ENCODE data around the gene VAMP1.
"Not testable (repeated sequence)": the region's sequence is repeated elsewhere in the genome, so short reads cannot be mapped to it uniquely, and the experiment has no call there.

Gene VAMP1

GRCh38 chr12:6469609-6470374 lies 685 bp downstream of the VAMP1 start:
- no peak for DNase-seq (ENCODE audit: low spot score)

DNA sequence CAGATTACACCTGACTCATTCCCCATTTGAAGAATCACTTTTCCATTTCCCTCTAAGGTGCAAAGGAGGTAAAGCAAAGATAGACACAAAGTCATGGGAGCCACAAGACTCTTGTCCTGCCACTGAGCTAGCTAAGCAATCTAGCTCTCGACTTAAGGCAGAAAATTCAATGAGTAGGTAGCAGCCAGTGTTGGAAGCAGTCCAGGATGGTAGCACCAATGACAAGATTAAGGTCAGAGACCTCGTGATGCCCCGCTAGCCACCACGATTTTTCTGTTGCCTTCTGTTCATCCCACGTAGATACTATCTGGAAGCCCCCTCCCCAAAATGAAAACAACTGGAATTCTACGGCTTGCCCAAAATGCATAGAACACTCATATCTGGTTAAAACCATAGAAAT lies 1.4 kb downstream of the VAMP1 start:
- DNase-seq (ENCODE audit: low spot score) = no peak

- no peak for DNase-seq (ENCODE audit: low spot score)
Observed at GRCh38 chr12:6468283-6468575, 2.2 kb downstream of the VAMP1 start.

DNA sequence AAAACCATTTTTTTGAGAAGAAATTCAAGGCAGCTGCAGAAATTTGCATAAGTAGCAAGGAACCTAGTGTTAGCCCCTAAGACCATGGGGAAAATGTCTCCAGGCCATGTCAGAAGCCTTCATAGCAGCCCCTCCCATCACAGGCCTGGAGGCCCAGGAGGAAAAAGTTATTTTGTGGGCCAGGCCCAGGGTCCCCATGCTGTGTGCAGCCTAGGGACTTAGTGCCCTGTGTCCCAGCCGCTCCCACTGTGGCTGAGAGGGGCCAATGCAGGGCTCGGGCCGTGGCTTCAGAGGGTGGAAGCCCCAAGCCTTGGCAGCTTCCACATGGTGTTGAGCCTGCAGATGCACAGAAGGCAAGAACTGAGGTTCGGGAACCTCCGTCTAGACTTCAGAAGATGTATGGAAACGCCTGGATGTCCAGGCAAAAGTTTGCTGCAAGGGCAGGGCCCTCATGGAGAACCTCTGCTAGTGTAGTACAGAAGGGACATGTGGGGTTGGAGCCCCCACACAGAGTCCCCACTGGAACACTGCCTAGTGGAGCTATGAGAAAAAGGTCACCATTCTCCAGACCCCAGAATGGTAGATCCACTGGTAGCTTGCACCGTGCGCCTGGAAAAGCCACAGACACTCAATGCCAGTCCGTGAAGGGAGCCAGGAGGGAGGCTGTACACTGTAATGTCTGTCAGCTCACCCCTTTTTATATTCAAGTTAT lies 2.8 kb downstream of the VAMP1 start:
- DNase-seq (ENCODE audit: low spot score) = not testable (repeated sequence)

GRCh38 chr12:6466751-6467150 lies 3.7 kb downstream of the VAMP1 start:
- DNase-seq (ENCODE audit: low spot score) = not testable (repeated sequence)

DNA sequence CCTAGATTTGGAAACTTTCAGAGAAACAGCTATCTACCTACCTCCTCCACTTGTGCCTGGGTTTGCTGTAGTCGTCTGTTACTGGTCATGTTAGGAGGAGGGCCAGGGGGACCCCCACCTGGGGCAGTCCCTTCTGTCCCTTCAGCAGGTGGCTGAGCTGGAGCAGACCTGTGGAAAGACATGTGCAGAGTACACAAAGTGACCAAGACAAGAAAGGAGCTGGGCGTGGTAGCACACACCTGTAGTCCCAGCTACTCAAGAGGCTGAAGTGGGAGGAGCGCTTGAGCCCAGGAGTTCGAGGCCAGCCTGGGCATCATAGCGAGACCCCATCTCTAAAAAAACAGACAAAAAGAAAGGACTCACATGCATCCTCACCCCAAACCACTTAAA lies 4.3 kb downstream of the VAMP1 start:
- DNase-seq (ENCODE audit: low spot score) = no peak

DNA sequence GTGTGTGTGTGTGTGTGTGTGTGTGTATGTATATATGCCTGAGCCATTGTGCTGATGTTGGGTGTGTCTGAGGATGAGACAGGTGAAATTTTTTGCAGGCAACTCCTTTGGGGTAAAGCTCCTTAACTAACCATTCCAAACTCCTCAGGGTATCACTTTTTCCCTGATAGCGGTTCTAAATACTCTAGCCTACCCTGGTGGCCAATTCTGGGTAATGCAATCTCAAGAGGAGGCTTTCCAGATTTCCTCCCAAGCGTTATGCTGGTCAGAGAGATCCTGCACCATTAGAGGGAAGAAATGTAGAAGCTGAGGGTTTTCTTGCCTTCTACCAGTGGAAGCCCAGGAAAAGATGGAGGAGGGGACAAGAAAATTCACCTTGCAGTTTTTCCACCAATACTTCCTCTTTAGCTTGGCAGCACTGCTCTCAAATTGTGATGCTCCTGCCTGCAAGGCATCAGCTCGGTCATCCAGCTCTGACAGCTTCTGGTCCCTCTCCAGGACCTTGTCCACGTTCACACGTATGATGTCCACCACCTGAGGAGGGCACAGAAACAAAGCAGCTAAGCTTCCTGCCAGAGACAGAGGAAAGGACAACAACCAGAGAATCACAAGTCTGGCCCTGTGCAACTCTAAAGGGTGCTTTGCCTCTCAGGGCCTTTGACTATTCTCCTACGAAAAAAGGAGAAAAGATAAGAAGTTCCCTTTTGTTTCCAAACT lies 4.9 kb downstream of the VAMP1 start:
- peak; percentile 69 for DNase-seq (ENCODE audit: low spot score)

- DNase-seq (ENCODE audit: low spot score) = no peak
Observed at GRCh38 chr12:6464531-6464930, 5.9 kb downstream of the VAMP1 start.

DNA sequence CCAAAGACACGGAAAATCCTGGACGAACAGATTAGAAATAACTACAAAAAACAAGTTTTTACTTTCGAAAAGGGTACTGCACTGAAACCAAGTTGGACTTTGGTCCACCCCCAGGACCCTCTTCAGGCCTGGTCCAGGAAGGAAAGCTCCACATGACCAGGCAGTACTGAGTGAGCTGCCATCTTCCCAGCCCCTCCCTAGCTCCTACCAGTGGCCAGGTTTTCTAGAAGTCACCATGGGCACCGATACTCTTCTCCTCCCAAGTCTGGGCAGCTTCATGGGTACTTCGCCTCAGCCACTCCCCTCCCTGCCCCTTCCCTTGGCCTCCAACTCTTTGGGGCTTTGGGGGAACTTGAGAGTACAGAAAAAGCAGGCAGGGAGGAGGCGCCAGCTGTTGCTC lies 6.6 kb downstream of the VAMP1 start:
- no peak for DNase-seq (ENCODE audit: low spot score)

DNA sequence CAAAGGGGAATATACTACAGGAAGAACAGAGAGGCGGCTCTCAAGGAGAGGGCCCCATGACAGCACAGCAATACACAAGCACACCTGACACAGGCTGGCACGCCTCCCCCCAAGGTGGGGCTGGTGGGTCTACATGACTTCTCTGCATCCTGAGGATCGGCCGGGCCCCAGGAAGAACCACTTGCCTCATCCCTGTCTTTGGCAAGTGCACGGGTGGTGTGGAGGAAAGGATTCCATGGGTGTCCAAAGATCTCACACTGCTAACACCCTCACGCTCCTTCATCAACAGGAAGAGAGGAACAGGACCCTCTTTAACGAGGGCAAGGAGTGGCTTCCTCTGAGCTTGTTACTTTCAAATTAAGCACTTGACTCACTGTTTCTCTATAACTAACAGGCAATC lies 7.3 kb downstream of the VAMP1 start:
- DNase-seq (ENCODE audit: low spot score) = no peak

DNA sequence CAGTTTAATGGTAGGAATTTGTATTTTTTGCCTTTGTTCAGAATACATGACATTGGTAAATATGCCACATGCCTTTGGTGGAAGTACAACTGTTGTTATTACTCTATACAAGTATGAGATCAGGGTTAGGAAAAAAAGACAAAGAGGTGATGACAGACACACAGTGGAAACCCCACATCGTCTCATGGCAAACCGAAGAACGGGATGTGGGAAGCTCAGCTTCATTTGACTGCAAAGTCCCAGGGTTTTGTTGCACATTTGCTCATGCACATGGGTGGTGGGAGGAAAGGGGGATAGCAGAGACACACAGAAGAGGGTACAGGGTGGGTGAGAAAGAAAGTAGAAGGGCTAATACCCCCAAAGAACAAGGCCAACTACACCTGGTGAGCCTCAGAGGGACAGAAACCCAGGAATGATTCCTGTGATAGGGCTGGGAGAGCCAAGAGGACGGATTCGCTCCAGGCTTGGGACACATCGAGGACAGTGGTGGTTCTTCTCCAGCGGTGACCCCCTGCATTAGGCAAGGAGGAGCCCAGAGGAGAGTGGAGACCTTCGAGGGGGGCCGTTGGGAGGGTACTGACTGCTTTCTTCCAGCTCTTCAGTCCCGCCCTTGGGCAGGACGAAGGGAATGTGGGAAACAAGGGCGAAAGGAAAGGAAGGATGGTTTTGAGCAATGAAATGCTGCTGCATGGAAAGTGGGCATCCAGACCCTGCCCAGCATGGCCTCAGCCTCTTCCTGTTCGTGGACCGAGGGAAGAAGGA lies 8.1 kb downstream of the VAMP1 start:
- DNase-seq (ENCODE audit: low spot score) = no peak

GRCh38 chr12:6461401-6462233 lies 8.9 kb downstream of the VAMP1 start:
- peak; percentile 87 for DNase-seq (ENCODE audit: low spot score)

DNA sequence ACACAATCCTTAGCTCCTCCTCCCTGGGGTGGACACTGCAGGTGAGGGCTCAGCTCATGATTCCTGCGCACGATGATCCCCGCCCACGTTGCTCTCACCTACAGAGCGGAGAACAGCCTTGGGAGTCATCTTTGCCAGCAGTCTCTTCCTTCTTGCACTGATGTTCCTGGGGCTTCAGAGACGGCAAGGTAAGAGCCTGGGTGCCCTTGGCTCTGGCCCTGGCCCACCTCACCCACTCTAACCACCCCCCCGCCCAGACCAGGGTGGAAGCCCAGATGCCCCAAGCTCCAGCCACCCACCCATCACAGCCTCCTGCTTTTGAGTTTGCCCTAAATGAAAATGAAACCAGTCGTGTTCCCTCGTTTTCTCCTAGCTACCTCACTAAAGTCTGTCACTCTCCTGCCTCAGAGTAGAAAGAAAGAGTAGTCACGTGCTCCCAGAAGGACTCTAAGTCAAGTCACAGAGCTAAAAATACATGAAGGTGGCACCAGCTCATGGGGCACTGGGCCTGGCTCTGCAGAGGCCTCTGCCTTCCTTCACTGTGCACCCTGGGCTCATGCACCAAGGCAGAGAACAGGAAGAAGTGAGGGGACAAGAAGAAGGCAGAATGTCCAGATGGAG lies 9.6 kb downstream of the VAMP1 start:
- no peak for DNase-seq (ENCODE audit: low spot score)

- DNase-seq (ENCODE audit: low spot score) = no peak
Observed at GRCh38 chr12:6459004-6459337, 11.5 kb downstream of the VAMP1 start.

DNA sequence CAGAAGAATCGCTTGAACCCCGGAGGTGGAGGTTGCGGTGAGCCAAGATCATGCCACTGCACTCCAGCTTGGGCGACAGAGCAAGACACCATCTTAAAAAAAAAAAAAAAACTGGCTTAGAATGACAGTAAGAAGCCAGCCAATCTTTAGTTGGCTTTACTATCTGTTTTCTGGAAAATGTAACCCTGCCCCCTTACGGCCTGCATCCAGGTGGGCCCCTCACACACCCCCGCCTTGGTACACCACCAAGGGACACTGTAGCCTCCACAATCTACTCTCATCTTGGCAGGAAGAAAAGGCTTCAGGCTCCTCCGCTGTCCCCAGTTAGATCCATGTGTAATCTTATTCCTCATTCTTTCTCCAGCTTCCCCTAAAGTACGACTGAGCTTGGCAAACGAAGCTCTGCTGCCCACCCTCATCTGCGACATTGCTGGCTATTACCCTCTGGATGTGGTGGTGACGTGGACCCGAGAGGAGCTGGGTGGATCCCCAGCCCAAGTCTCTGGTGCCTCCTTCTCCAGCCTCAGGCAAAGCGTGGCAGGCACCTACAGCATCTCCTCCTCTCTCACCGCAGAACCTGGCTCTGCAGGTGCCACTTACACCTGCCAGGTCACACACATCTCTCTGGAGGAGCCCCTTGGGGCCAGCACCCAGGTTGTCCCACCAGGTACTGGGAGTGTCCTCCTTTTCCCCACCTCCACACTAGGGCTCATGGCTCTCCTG lies 12.0 kb downstream of the VAMP1 start:
- no peak for DNase-seq (ENCODE audit: low spot score)

DNA sequence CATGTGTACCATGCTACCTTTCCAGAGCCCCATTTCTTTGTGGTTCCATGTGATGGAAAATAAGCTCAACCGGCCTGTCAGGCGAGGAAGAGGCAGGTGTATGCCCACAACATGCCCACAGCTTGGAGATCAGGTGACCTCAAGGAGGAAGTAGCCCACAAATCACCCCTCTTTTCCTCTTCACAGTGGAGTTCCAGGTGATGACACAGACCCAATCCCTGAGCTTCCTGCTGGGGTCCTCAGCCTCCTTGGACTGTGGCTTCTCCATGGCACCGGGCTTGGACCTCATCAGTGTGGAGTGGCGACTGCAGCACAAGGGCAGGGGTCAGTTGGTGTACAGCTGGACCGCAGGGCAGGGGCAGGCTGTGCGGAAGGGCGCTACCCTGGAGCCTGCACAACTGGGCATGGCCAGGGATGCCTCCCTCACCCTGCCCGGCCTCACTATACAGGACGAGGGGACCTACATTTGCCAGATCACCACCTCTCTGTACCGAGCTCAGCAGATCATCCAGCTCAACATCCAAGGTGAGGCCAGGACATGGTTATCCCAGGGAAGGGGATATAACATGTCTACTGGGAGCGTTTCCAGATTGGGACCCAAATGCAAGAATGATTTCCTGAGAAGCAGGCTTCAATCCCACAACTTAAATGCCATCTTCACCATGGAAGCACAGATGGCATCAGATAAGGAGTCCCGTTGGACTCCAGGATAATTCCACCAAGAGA lies 13.1 kb downstream of the VAMP1 start:
- DNase-seq (ENCODE audit: low spot score) = no peak

- DNase-seq (ENCODE audit: low spot score) = no peak
Observed at GRCh38 chr12:6452944-6453630, 17.4 kb downstream of the VAMP1 start.

DNA sequence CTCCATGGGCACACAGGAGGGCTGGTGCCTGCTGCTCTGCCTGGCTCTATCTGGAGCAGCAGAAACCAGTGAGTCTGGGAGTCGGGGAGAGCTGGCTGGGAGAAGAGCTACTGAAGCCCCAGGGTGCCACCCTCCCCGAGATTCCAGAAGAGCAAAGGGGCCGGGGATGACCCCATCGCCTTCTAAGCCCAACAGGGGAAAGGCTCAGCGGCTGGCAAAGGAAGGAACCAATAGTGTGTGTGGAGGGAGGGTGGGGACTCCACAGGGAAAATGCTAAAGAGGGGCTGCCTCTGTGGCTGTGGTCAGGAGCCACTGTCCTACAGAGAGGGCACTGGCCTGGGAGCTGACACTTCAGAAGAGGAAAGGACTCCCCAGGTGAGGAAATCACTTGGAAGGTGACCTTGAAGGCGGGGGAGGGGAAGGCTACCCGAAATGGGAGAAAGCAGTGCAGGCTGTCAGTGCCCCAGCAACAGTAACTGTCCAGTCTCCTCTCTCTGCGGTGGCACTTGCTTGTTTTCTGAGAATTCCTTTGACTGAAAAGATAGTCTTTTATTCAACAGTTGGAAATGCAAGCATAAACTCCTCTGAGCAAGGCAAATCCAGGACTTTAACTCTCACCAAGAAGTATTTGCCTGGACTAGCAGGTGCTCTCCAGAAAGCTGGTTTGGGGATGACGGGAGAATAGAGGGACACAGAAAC lies 18.1 kb downstream of the VAMP1 start:
- DNase-seq (ENCODE audit: low spot score) = peak; percentile 54
